HG03139 (cell line): ENCODE measurements around the gene LDLRAD4.

ENCODE experiments used
- ATAC-seq: cut with Tn5 transposase; IDR thresholded peaks from one replicate; pipeline ENCODE4 v1.9.1; 2021; ENCODE audit not compliant: unreplicated experiment

Gene LDLRAD4

DNA sequence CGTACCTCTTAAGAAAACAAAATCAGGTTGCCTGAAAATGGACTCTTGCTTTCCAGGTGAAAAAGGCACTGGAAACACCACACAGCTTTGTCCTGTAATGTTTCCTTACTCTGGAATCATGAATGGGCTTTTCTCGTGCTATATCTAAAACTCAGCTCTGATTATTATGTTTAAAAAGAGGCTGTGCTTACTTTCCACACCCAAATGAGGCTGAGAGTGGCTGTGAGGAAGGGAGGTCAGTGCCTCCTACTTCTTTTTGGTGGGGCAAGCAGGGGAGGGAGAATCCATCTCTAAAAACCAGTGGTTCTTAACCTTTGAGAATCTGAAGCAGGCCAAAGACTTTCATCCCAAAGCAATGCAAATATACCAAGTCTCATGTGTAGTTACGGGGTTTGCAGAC lies 359.2 kb downstream of the LDLRAD4 start:
- ATAC-seq = no peak

DNA sequence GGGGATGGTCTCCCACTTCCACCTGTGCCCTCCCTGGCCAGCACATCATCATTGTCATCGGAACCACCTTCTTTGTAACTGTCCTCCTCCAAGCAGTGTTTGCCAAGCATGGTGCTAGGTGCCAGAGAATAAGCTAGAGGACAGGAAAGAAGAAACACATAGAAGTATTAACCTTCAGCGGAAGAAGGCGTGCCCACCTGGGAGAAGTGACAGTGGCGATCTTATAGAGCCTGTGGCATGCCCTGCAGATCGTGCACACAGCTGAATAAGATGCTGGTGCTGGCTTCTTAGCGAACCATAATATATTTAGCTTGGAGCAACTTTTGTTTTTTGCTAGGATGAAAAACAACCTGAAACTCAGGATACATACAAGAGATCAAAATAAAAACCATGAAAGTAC lies 359.8 kb downstream of the LDLRAD4 start:
- ATAC-seq = no peak

DNA sequence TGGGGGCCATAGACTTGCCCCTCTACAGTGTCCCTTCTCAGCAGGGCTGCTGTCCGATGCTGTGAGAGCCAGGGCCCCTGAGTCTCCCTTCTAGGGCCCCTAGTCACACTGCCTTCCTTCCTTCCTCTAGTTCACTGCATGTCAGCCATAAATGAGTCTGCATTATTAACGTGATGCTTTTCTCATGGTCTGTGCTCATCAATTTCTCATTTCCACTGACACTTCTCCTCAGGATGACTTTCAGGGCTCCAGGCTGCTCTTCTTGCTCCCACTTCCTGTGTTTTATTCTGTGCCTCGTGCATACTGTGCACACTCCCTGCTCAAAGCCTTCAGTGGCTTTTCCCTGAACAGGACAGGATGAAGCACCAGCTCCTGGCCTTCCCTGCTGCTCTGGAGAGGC lies 361.3 kb downstream of the LDLRAD4 start:
- no peak for ATAC-seq

DNA sequence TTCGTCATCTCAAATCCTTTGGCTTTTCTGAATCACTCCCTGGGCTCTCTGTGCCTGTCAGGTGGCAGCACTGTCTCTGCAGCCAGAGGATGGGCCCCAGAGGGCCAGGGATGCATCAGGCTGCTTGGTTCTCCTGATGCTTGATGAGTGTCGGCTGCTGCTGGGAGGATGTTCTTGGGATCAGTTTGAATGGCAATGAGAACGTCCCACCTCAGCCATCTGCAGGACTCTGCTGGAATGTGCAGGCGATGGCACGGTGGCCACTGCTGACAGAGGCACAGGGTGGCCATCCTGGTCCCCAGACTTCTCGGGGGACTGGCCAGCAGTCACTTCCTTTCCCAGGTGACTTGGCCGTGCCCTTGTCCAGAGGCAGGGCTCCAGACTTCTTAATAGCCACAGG lies 361.8 kb downstream of the LDLRAD4 start:
- no peak for ATAC-seq

DNA sequence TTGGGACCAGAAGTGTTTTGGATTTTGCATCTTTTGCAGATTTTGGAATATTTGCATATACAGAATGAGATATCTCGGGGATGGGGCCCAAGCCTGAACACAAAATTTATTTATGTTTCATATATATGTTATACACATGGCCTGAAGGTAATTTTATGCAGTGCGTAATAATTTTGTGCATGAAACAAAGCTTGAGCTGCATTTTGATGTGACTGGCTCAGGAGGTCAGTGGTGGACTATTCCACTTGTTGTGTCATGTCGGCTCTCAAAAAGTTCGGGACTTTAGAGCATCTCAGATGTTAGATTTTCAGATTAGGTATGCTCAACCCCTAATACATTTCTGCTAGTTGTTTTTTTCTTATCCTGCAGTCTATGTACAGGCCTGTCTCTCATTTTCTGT lies 362.4 kb downstream of the LDLRAD4 start:
- no peak for ATAC-seq

DNA sequence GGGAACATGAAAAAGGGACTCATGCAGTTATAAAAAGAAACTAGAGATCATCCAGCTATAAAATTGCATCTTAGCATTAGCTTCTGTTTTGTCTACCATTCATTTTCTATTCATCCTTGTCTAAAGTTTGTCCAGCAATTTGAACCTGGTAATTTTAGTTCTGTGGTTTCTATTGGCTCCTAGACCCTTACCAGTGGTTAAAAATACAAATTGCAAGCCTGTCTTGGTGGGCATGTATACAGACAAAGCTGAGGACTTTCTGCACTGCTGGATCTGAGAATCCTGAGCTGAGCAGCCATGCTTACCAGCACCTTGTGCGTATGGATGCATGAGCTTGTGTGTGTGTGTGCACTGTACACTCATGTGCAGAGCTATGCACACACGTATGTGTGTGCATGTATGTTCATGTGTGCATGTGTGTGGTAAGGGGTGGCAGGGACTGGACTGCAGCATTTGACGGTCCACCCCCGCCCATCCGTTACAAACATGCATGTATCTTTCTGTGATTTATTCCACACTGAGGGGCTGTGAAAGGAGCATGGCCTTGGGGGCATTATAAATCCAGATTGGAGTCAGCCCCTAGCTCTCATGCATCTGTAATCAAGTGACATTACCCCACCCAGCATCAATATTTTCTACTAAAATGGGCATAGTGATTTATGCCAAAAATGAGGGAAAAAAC lies 363.1 kb downstream of the LDLRAD4 start:
- no peak for ATAC-seq

DNA sequence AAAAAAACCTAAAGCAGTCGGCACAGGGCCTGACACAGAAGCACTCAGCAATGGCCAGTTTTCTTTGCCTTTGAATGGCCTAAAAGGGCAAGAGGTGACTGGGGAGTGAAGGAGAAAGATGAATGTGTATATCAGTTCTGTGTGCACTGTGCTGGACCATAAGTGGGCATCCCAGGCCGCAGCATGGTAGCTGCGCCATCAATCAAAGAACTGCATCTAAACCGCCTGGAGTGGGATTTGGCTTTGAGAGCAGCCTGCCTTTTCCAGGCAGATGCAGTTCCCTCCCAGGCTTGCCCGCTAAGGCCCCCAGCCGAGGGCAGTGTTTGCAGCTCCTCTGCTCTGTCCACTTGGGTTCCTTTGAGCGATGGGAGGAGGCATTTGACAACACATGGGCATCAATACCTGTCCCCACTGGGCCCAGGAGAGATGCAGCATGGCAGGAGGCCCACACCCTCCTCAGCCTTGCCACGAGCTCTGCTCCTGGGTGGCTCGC lies 363.7 kb downstream of the LDLRAD4 start:
- ATAC-seq = no peak

DNA sequence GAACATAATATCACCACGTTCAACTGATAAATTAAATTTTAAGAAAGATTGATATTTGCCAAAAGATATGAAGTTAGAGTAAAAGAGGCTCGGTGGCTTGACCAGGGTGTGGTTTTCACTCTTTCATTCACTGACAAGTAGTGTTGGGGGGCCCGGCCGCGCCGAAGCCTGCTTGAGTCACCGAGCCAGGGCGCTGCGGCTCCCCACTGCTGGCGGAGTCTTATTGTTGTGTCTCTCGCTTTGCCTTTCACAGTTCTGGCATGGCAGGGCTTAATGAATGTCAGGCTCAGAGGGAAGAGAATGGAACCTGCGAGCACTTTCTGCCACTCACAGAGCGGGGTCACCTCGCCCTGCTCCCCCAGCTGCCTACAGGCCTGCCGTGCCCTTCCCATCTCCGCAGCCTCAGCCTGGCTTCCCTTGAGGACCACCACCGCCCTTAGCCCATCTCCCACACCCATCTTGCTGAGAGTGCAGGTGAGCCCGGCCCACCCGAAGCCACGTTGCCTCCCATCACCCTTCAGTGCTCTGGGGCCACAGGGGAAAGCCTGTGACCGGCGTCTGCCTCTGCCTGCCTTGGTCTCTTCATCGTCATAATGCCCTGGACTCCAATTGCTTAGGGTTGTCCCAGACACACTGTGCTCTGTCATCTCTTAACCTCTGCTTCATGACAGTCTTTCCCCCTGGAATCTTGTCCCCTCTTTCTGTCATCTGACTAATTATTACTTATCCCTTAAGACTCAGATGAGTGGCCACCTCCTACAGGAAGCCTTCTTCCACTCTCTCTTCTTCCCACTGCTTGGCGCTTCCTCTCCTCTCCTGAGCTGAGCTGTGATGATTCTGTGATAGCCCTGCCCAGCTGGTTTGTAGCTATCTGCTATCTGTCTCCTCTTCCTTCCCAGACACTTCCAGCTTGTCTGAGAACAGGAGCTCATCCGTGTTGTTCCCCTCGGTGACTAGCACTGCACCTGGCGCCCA lies 365.3 kb downstream of the LDLRAD4 start:
- no peak for ATAC-seq

DNA sequence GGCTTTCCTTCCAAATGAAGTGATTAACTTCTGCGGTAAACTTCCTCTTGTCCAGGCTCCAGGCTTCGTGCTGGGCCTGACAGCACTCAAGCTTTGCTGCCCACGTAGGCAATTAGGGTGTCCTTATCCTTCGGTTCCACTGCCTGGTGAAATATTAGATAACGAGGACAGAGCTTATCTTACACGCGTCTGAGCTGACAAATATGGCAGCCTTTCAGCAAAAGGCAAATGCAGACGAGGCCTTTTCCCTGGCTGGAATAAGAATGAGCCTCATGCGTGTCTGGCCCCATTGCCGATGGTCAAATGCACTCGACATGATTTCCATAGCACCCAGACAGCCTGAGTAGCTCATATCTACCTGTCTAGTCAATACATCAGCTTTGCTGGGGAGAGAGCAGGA lies 366.3 kb downstream of the LDLRAD4 start:
- ATAC-seq = no peak

DNA sequence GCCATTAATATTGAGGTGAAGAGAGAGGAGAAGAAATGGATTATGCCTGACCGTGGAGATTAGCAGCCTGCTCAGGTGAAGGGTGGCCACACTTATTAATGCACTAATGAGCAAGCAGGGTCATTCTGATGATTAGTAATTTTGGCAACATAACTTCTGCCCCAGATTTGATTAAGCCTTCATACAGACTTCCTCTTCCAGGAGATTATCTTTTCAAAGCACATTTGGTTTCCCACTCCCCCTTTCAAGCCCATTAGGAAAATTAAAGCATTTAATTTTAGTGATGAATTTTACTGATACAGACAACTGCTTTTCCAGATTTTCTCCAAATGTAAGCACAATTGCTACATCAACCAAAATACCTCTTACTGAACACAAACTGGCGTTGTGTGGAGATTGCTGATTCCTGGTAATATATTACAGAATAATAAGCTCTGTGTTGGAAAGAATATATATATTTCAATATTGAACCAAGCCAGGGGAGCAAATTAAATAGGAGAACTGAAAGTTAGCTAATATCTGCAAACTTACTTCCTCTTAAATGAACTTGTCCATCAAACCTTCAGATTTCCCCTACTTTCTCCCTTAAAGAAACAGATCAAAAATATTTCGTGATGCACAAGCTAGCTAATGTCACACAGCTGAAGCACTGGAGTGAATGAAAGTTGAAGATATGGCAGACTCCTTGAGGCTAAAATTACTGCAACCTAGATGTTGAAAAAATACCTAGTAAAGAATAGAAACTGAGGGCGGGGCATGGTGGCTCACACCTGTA lies 367.0 kb downstream of the LDLRAD4 start:
- no peak for ATAC-seq

DNA sequence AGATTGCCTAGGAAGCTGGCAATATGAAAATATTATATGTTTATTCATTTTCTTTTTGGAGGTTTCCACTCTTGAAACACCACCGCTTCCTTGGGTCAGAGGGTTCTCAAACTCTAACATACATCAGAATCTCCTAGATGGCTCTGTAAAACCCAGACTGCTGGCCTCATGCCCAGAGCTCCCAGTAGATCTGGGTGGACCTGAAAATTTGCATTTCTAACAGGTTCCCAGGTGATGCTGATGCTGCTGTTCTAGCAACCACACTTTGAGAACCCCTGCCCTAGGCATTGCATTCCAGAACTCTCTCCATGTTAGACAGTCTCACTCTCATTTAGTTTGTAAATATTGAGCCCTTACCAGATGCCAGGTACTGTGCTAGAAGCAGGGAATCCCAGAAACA lies 368.4 kb downstream of the LDLRAD4 start:
- no peak for ATAC-seq

DNA sequence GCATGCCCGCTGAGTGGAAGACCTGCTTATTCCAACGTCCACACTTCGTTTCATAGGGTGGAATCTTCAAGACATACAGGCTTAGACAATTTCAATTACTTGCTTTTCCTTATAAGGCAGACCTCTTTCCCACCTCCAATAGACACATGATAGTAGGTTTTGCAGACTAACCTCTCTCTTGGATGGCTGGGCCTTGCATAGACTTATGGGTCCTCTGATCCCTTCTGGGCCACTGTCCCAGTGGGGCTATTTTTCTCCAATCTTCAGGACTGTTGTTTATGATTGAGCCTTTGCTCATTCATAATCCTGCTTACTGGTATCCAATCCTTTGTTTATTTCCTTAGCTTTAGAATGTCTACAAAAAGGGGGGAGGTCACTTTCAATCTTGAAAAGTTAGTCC lies 368.9 kb downstream of the LDLRAD4 start:
- ATAC-seq = no peak

DNA sequence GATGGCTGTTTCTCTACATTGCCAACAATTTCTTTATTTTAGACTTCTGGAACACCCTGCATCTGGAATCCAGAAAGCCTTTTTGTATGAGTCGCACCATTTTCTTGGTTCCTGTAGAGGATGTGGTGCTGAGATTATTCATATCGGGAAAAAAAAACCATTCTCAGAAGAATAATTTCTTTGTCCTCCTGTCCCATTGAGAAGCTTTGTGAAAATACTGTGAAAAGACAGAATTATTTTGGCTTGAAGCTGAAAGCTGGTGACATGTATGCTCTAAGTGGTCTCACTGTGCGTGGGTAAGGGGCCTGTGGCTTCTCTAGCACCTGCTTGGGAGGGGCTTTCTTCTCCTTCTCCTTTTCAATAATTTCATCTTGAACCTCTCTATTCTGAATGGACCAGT lies 369.4 kb downstream of the LDLRAD4 start:
- ATAC-seq = no peak

DNA sequence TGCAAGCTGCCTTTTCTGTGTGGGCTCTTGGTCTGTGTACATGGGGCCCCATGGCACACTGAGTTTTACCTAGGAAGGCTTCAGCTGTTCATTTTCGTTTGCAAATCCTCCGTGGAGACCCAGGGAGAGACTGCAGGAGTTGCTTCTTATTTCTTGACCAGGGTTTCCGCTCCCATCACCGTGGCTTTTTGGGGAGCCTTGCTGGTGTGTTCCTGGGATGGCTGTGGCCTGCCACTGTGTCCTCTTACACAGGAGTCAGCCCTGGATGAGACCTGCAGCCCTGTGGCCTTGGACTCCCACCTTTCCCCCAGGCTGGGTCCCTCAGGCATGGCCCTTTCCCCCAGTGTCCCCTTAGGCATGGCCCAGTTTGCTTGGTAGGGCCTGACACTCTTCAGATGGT lies 370.8 kb downstream of the LDLRAD4 start:
- no peak for ATAC-seq

DNA sequence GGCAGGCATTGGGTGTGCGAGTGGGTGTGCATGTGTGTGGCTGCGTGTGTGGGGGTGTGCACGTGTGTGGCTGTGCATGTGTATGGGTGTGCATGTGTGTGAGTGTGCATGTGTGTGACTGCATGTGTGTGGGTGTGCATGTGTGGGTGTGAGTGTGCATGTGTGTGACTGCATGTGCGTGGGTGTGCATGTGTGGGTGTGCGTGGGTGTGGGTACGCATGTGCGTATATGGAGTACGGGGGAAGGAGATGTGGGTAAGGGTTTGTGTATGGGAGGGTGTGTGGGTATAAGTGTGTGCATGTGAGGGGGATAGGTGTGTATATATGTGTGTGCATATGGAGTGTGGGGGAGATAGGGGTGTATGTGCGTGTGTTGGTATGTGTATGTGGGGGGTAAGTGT lies 371.4 kb downstream of the LDLRAD4 start:
- no peak for ATAC-seq

DNA sequence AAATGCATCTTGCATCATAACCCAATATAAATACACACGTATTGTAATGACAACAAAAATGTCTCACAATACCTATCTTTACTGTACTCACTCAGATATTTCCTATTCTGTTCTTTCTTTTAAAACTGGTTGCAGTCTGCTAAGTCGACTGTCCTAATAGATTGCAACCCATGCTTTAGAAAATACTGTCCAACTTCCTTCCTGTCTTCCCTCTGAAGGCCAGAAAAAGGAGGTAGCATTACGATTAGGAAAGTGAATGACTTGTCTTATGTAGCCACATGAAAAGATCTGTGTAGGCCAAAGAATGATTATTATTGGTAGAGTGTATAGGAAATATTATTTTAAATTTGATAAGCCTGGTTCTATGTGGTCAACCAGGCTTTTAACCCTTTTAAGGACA lies 373.7 kb downstream of the LDLRAD4 start:
- ATAC-seq = no peak

DNA sequence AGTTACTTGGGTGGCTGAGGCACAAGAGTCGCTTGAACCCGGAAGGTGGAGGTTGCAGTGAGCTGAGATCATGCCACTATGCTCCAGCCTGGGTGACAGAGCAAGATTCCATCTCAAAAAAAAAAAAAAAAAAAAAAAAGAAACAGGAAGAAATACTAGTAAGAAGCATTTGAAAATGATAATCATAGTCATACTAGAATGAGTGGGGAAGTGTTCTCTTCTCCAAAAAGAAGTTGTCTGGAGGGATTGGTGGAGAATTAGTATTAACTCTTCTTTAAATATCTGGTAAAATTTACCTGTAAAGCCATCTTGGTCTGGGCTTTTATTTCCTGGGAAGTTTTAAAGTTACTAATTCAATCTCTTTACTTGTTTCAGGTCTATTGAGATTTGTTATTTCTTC lies 376.0 kb downstream of the LDLRAD4 start:
- no peak for ATAC-seq

DNA sequence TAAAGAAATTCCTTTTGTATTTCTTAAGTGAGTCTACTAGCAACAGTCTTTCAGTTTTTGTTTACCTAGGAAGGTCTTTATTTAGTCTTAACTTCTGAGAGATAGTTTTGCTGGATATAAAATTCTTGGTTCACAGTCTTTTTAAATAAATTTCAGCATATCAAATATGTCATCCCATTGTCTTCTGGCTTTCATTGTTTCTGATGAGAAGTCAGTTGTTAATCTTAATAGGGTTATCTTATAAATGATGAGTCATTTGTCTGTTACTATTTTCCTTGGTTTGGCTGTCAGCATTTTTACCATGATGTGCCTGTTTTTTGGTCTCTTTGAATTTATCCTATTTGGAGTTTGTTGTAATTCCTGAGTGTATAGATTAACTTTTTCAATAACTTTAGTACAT lies 378.5 kb downstream of the LDLRAD4 start:
- ATAC-seq = no peak

DNA sequence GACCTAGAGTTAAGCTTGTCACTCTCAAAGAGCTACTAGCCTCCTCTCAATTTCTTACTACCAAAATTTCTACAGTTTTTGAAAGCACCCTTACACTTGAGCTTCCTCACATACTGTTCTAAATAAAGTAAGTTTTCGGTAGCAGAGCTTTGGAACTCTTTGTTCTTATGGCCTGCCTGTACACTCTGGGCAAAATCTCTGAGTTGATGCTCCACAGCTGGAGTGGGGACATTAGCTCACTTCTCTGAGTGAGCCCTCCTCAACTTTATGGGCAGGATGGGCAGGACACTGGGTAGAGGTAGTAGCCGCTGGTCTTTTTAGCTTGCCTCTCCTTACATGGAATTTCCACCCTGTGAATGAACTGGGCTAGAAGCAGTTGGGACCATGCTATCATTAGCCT lies 380.0 kb downstream of the LDLRAD4 start:
- no peak for ATAC-seq

DNA sequence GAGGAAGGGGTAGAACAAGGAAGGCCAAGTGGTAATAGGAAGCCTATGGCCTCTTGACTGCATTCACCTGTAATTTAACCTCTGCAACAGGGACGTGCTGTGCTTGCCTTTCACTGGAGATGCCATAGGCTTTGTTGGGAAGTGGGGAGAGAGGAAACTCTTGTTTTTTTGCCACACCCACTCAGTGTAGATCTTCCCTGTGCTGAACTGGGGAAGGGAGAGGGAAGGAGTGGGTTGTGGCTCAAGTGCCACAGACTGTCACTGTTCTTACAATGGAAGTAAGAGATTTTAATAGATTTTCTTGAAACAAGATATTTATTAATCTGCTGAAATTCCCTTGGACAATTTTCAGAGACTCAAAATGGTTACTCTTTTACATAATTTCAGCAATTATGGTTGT lies 380.5 kb downstream of the LDLRAD4 start:
- no peak for ATAC-seq

DNA sequence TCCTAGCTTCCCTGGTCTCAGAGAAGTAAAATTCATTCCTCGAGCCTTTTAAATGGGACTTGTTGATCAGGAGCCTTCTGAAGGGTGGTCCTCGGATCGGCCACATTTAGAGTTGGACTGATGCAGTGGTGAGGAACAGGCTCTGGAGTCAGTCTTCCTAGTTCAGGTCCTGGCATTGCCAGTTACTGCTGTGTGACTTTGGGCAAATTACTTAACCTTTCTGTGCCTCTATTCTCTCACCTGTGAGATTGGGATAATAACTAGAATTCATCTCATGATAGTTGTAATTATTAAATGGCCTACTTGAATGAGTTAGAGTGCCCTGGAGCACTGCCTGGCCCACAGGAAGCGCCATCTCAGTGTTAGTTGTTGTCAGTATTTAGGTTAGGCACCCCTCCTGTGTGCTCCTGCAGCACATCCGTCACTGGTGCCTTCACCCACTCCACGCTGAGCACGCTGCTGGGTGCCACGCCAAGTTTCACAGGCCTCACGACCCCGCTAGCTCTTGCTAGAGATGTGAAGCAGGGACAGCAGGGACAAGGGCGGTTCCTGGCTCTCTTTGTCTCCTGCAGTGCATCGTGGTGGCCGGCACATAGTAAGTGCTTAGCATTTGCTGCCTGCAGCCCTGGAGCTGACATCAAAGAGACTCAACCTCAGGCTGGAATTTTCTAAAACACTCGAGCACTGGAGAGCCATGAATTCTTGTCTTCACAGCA lies 384.9 kb downstream of the LDLRAD4 start:
- no peak for ATAC-seq
